ENCODE results near the gene WDR86.

The WDR86 gene

DNA sequence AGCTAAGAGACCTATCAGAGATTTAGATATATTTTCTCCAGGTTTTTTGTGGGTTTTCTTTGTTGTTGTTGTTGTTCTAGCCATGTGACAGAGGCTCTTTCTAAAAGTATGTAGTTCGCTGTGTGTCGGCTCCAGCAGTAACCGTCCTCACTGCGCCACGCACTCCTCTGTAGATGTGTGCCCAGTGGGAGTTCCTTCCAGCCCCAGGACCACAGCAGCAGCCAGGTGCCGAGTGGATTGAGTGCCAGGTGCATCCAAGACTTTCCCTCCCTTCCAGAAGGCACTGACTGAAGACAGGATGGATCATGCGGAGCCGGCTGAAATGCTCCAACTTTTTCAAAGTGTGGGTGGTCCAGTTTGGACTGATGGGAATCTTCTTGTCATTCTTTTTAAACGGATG lies 31.8 kb downstream of the WDR86 start:
- no peak for DNase-seq

DNA sequence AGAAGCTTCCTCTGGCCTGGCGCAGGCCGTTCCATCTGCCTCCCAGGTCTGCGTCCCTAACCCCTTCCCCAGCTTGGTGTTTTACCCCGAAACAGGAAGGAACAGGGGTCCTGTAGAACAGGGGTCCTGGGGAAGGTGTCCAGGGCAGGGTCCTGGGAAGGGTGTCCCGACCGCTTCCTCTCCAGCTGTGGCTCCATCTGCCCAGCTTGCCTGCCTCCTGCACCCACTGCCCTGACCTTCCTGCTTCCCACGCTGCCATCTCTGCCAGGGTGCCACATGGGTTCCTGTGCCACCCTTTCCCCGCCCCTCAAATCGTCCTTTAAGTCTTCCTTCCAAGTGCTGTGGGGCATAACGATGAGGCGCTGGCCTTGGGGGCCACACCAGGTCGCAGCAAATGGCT lies 32.4 kb downstream of the WDR86 start:
- no peak for DNase-seq

DNA sequence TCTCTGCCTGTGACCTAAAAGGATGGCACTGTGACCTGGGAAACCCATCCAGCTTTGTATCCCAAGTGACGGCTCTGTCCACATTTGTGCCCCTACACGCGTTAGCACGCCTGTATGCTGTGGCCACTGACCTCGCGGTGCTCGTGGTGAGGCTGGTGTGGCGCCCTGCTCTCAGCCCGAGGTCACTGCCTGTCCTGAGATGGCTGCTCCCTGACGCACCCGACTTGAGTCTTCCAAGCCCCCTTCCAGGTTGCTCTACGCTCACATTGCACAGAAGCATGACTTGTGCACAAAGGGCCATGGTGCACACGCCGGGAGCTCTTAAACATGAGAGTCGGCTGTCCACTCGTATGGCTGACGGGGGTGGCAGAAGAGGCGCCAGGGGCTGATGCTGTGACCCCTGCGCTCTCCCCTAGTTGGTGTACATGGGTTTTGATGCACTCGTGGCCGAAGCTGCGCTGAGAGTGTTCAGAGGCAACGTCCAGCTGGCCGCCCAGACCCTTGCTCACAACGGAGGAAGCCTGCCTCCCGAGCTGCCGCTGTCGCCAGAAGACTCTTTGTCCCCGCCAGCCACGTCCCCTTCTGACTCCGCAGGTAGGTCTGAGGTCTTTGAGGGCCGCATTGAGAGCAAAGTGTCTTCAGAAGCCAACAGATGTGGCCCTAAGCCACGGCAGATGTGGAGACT lies 33.5 kb downstream of the WDR86 start:
- DNase-seq = no peak

DNA sequence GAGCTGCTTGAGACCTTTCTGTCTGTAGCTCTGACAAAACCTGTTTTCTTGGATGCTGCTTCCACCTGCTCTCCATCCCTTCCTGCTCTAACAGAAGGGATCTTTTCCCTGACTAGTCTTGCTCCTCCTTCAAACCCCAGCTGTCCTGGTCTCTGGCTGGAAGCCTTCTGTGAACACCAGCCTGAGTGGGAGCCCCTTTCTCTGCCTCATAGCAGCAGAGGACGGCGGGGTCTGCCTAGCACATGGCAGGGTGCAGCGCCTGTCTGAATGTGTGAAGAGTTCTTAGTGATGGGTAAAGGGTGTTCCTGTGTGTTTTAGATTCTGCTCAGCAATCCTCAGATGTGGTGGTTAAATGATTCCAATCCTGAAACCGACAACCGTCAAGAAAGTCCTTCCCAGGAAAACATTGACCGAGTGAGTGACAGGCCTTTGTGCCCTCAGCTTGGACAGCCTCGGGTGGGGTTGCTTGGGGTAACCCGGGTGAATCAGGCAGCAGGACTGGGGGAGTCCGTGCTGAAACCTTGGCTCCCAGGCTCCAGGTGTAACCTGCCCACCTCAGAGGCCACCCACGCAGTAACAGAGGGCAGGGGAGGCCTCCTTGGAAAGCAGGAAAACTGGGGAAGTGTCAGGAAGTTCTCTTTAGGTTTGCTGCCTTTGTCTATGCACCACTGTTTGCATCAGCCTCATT lies 34.2 kb downstream of the WDR86 start:
- no peak for DNase-seq

DNA sequence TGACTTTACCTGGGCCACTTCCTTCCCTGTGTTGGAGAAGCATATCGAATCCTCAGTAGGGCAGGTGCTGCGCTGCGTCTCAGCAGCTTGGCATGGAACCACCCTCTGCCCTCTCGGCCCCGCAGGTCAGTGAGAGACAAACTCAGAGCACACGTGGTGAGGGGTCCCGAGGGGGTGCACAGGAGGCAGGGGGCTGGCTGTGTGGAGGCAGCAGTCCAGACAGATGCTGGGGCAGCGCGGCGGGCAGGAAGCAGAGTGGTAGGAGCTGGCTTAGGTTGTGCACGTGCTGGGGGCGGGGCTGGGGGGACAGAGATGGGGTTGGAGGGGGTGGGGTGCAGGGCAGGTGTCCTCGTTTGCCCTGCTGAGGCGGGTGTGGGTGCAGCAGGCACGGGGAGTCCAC lies 35.1 kb downstream of the WDR86 start:
- DNase-seq = no peak

DNA sequence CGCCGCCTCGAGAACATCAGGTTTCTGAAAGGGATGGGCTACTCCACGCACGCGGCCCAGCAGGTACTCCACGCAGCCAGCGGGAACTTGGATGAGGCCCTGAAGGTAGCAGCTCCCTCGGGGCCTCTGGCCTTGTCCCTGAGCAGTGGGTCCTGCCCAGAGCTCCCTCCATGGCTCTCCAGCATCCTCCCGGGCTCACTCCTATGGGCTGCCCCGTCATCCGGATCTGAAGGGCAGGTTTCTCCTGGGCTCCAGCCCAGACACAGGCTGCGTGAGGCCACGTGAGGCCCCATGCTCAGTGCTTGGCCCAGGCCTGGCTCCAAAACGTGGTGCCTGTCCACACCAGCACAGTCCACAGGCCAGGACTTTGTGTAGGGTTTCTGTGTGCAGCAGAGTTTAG lies 35.7 kb downstream of the WDR86 start:
- no peak for DNase-seq

DNA sequence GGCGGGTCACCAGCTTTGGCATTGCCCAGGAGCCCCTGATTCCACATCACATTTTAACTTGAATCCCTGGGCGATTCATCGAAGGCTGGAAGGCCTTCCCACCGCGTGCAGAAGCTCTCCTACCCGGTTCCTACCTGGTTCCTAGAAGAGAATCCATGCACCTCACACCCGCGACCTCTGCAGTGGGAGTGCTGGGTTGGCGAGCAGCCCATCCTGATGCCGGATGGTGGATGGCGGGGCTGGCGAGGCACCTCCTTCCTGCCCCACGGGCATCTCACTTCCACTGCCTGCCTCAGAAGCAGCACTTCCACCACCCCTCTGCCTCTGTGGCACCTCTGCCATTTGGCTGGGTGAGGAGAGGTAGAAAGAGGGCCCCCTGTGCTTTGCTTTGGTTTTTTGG lies 36.2 kb downstream of the WDR86 start:
- no peak for DNase-seq

DNA sequence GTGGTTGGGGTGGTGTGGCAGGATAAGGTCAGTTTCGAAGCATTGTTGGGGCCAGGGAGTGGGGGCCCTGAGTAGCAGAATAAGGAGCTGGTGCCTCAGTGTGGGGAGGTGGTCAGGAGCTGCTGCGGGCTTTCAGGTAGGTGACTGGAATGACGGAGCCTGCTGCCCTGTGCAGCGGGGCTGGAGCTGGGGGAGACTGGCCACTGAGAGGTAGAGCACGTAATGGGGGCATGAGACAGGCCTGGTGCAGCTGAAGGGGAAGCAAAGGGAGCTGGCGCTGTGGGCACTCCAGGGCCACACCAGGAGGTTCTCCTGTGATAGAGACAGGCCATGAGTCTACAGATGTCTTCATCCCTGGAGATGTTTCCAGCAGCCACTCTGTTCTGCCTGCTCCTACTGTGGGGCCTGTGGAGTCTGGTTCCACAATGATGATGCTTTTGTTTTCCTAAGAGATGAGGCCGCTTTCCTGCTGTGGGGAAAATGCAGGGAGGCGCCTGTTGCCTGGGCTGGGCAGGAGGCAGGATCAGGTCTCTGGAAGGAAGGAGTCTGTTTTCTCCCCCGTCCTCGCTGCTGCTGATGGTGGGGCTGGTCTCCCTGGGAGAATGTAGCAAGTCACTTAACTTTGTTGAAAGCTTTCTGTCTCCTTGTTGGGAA lies 37.1 kb downstream of the WDR86 start:
- no peak for DNase-seq

DNA sequence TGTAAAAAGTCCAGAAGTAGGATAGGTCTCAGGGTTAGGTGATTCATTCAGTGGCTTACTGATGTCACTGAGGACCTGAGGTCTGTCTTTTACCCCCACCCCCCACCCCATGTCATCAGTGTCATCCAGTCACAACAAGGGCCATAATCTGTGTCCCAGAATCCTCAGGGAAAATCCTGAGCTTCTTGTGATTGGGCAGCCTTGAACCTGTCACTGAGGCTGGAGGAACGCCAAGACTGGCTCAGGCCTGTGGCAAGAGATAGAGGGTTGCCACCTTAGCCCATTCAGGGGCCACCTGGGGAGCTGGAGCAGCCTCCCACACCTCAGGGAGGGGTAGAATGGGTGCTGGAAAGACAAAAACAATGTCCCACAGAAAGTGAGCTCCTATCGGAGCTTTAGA lies 38.6 kb downstream of the WDR86 start:
- no peak for DNase-seq

DNA sequence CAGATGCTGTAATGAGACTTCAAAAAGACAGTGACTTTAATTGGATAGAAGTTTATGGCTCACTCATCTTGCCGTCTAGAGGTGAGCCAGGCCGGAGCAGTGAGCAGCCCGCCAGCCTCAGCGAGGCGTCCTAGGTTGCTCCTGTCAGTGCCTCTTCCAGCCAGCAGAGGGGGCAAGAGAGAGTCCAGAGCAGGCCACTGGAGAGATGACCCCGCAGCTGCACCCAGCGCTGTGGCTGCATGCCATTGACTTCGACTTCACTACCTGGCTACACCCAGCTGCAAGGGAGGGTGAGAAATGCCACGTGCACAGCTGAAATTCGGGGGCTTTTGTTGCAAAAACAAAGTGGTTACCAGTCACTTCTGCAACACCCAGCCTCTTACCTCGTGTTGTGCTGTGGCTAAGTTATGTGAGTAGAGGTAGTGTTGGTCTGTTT lies 41.7 kb downstream of the WDR86 start:
- peak; percentile 77 for DNase-seq

DNA sequence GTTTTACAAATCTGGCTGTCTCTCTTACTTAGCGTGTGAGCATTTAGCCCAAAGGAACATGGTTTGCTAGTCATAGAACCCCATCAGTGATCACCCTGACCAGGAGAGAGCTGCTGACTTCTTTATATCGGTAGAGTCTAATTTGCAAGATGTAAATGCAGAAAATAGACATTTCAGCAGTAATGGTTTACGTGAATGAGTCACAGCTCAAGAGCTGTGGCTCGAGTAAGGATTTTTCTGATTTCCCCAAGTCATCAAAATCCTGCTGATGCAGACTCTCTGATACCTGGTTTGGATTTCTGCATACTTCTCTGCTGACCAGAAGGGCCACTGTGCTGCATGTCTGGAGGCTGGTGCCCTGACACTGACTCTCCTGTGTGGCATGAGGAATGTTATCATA lies 42.6 kb downstream of the WDR86 start:
- DNase-seq = no peak

DNA sequence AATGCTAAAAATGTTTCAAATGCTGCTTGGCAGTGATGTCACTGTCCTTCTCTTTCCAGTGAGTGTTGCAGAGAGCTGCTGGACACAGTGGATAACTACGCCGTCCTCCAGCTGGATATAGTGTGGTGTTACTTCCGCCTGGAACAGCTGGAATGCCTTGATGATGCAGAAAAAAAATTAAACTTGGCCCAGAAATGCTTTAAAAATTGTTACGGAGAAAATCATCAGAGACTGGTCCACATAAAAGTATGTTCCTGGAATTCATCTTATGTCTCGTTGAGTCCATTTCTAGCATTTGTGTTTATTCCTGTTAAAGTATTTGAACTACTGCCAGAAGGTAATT lies 43.0 kb downstream of the WDR86 start:
- DNase-seq = no peak

DNA sequence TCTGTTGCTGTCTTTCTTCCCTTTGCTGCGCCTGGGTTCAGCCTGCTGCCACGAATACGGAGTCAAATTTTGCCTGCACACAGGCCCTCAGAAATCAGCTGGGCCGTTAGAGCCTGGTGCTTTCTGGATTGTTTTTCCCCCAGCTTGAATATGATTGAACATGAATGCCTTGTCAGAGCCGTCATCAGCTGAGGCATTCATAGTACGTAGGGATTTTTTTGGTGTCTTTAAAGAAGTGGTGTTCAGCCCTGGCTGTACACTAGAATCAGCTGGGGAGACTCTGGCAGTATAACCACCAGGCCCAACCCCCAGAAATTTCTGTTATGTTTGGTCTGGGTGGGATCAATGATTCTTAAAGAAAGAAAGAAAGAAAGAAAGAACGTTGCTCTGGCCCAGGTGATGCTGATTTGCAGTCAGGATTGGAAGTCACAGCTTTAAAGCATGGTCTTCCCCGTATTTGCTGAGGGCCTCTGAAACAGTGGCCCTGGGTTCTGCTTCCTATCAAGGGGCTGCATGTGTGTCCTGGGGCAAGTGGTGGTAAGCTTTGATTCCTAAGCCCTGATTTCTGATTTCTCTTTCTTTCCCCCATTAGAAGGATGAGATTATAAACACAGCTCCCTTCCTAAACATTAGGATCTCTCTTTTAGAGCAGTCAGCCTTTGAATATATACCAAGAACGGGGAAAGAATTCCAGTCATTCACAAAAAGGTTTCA lies 43.5 kb downstream of the WDR86 start:
- no peak for DNase-seq

DNA sequence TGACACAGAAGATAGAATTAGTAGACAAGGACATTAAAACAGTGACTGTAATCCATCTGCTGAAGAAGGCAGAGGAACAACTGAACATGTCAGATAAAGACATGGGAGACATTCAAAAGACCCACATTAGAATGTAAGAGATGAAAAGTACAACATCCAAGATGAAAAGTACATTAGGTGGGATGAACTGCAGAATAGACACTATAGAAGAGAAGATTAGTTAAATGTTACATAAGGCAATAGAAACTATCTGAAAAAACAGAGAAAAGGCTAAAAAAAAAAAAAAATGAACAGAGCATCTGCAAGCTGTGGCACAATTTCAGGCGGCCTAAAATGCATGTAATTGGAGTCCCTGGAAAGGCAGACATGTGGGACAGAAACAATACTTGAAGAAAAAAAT lies 46.7 kb downstream of the WDR86 start:
- no peak for DNase-seq

DNA sequence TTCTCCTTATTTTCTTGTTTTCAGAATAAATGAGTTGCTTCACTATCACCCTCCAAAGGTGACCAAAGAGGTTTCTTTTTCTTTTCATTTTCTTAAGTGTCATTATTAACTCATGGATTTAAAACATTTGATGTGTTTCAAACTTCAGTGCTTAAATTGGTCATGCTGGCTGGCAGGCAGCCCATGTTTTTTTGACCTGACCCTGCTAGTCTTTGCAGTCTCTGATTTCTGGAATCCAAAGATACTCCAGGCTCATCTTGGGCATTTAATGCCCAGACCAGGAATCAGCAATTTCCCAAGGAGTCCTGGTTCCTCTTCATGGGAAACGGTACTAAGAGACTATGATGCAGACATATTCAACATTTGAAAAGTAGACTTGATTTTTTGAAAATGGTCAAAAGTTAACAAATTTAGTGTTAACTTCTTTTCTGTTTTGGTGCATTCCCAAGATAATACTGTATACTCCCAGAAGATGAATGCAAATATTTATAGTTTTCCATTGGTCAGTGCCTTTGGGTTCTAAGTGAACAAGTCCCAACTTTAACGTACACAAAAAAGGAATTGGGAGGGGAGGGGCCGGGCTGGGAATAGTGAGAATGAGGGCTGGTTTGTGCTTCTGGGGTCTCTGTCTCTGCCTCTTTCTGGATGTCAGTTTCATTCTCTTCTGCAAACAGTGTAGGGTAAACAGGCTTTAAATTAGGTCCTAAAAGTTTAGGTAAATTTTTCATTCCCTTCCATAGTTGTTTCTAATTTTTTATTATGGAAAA lies 48.5 kb downstream of the WDR86 start:
- no peak for DNase-seq

DNA sequence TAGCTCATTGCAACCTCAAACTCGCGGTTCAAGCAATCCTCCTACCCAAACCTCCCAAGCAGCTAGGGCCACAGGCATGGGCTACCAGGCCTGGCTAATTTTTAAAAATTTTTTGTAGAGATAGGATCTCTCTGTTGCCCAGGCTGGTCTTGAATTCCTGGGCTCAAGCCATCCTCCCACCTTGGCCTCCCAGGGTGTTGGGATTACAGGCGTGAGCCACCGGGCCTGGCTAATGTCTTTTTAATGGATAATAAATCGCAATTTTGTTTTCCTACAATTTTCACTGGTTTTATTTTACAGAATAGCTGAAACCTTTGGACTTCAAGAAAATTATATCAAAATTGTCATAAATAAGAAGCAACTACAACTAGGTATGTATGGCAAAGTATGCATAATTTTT lies 57.3 kb downstream of the WDR86 start:
- no peak for DNase-seq

DNA sequence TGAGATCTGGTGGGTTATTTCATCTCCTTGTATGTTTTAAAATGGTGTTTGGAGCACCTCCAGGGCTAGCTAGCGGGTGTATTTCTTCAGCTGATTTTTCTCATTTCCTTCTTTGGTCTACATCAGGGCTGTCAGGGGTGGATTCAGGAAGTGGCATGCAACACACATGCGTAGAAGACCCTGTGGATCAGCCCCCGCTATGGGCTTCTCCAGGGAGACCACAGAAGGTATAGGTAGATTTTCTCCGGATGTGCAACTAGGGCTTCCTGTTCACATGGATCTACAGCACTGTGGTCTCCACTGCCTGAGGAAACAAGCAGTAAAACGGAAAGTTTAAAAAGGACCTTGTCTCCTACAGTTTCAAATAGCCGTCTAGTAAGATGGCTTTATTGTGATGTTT lies 57.9 kb downstream of the WDR86 start:
- peak; percentile 71 for DNase-seq

DNA sequence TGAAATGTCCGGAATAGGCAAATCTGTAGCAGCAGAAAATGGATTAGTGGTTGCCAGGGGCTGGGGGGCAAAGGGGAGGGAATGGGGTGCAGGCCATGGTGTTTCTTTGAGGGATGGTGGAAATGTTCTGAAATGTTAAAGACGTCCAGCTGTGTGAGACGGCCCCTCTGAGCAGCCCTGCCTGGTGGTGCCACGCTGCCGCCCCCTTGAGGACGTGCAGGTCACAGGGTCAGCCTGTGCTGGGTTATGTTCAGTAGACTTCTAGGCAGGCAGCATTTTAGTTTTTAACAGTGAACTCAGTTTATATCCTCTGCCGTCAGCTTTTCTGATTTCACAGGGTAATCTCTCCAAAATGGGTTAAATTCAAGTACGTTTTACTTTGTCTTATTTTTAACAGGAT lies 58.8 kb downstream of the WDR86 start:
- peak; percentile 42 for DNase-seq

DNA sequence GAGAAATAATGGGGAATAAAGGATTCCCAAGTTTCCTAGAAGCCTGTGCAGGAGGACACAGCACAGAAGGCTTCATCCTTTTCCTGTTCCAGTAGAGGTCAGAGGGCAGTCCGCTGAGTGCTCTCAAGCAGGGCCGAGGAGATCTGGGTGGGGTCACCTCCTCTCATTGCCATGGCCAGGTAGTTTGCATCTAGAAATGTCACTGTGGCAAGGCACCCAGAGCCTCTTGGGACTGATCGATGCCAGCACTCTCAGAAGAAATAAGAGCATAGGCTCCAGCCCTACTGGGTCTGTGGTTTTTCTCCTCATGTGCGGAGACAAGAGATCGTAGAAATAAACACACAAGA lies 60.4 kb downstream of the WDR86 start:
- DNase-seq = no peak

DNA sequence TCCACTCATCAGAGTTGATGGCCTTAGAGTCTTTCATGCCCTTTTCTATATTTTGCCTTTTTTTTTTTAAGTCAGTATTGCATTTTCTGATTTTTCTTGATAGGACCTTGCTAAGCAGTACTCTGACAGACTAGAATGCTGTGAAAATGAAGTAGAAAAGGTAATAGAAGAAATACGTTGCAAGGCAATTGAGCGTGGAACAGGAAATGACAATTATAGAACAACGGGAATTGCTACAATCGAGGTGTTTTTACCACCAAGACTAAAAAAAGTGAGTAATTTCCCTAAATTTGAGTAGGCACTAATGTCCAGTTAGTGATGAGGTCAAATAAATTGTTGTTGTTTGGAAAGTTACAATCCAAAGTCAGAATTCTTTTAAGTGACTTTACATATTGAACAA lies 60.9 kb downstream of the WDR86 start:
- no peak for DNase-seq

DNA sequence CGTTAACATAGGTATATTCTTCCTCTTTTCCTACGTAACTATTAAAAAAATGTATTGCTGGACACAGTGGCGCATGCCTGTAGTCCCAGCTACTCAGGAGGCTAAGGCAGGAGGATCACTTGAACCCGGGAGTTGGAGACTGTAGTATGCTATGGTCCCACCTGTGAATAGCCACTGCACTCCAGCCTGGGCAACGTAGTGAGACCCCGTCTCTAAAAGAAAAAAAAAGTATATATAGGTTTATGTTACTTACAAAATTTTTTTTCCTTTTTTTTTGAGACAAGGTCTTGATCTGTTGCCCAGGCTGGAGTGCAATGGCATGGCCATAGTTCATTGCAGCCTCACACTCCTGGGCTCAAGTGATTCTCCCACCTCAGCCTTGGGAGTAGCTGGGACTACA lies 62.6 kb downstream of the WDR86 start:
- no peak for DNase-seq

DNA sequence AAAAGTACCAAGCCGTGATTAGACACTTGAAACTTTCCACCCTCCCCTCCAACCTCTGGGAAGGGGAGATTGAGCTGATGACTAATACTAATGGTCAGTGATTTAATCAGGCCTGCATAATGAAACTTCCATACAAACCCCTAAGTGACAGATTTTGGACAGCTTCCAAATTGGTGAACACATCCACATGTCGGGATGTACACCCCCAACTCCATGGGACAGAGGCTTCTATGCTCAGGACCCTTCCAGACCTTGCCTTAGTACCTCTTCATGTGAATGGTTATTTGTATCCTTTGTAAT lies 63.4 kb downstream of the WDR86 start:
- DNase-seq = no peak

Measured in CD4-positive, alpha-beta T cell treated with Interferon gamma for 1 hour (primary cell).